B cell (primary cell): ENCODE measurements around the gene ATRNL1. TPM values are rescaled to one million over a fixed set of nuclear protein-coding genes. Genes with fewer than 3 reads are reported as not detected.

Experiments
- ATAC-seq: fragments of 200-7000 bp; cut with Tn5 transposase; one replicate; pipeline ENCODE4 v1.10.0; 2021; ENCODE audit warnings: low read depth, mild to moderate bottlenecking, moderate number of reproducible peaks, moderate library complexity
- CTCF ChIA-PET: fragments of 350-600 bp; sonication (Branson Sonifier 250); formaldehyde crosslinking; loops from one replicate; lab custom pipeline; 2021; ENCODE audit warnings: antibody characterized with exemption, inconsistent platforms; lab: Charles Lee
- POLR2A ChIA-PET: fragments of 350-600 bp; sonication (Branson Sonifier 250); formaldehyde crosslinking; loops from one replicate; lab custom pipeline; 2021; ENCODE audit warnings: antibody characterized with exemption; lab: Charles Lee
- DNase-seq: peaks from one replicate; pipeline ENCODE4 v3.0.0; 2013
- H2AFZ ChIP-seq: 2 replicates; pipeline ENCODE4 v1.6.1; 2012; ENCODE audit warnings: mild to moderate bottlenecking, low read depth, low read length; ENCODE audit not compliant: insufficient read depth, poor library complexity, severe bottlenecking
- H3K27ac ChIP-seq, 2 donors: 1 replicate in 1 of 2; 2 replicates in 1 of 2; pipeline ENCODE4 v1.5.1; 2012 to 2013; ENCODE audit warnings: low read length in 2 of 2, mild to moderate bottlenecking in 2 of 2, moderate library complexity in 1 of 2
- H3K27me3 ChIP-seq, 4 experiments: fragments of 200-600 bp in 1 of 4; sonication (generic) in 1 of 4; replicated peaks in 1 of 4; 1 replicate in 2 of 4; 2 replicates in 2 of 4; pipeline versions ENCODE4 v1.6.1 to v1.7.0; 2013 to 2016; ENCODE audit warnings: low read length in 3 of 4, mild to moderate bottlenecking in 2 of 4, mixed read lengths in 1 of 4, moderate library complexity in 1 of 4; ENCODE audit not compliant: insufficient read depth in 4 of 4, control insufficient read depth in 3 of 4; ENCODE audit errors: control extremely low read depth in 1 of 4
- H3K36me3 ChIP-seq, 2 experiments: replicated peaks in 1 of 2; 1 replicate in 1 of 2; 2 replicates in 1 of 2; pipeline versions ENCODE4 v1.6.1 to v1.7.1; 2013; ENCODE audit warnings: low read length in 1 of 2; ENCODE audit not compliant: insufficient read depth in 2 of 2, control insufficient read depth in 1 of 2; ENCODE audit errors: control extremely low read depth in 1 of 2, extremely low read depth in 1 of 2
- H3K4me1 ChIP-seq, 2 donors: fragments of 200-600 bp in 1 of 2; sonication (generic) in 1 of 2; 1 replicate in 1 of 2; 2 replicates in 1 of 2; pipeline versions ENCODE4 v1.5.1 to v1.6.1; 2013 to 2017; ENCODE audit warnings: low read length in 2 of 2; ENCODE audit not compliant: control insufficient read depth in 2 of 2, insufficient read depth in 2 of 2
- H3K4me2 ChIP-seq: replicated peaks from 2 replicates; pipeline ENCODE3; 2012; ENCODE audit warnings: mild to moderate bottlenecking, low read depth, low read length; ENCODE audit not compliant: poor library complexity, severe bottlenecking
- H3K4me3 ChIP-seq, 5 experiments: fragments of 200-600 bp in 1 of 5; sonication (generic) in 1 of 5; 1 replicate in 3 of 5; 2 replicates in 2 of 5; pipeline versions ENCODE4 v1.5.1 to v1.7.0; 2011 to 2016; ENCODE audit warnings: low read length in 4 of 5, mild to moderate bottlenecking in 4 of 5, low read depth in 2 of 5, control low read depth in 1 of 5, moderate library complexity in 1 of 5; ENCODE audit not compliant: insufficient read depth in 1 of 5; ENCODE audit errors: control extremely low read depth in 1 of 5, extremely low read depth in 1 of 5
- H3K79me2 ChIP-seq: fragments of 200-600 bp; sonication (generic); one replicate; pipeline ENCODE4 v1.6.0; 2016; ENCODE audit warnings: low read length; ENCODE audit not compliant: control insufficient read depth, insufficient read depth
- H3K9ac ChIP-seq: fragments of 200-600 bp; sonication (generic); 2 replicates; pipeline ENCODE4 v1.6.1; 2017; ENCODE audit warnings: mild to moderate bottlenecking, low read length, moderate library complexity
- H3K9me3 ChIP-seq, 3 donors: one replicate each; pipeline versions ENCODE4 v1.6.1 to v1.7.1; 2013; ENCODE audit warnings: low read length in 2 of 3; ENCODE audit not compliant: control insufficient read depth in 2 of 3, insufficient read depth in 1 of 3; ENCODE audit errors: control extremely low read depth in 1 of 3
- H4K20me1 ChIP-seq: 2 replicates; pipeline ENCODE4 v1.6.0; 2012; ENCODE audit warnings: mild to moderate bottlenecking, low read length; ENCODE audit not compliant: insufficient read depth, control insufficient read depth, poor library complexity, severe bottlenecking
- H3K27ac Mint-ChIP-seq: one replicate; pipeline ENCODE4 v1.8.0; 2021; ENCODE audit warnings: mixed read lengths
- H3K27me3 Mint-ChIP-seq: one replicate; pipeline ENCODE4 v1.8.0; 2021; ENCODE audit warnings: mixed read lengths
- H3K4me1 Mint-ChIP-seq: one replicate; pipeline ENCODE4 v1.8.0; 2021; ENCODE audit warnings: mixed read lengths
- H3K4me3 Mint-ChIP-seq: one replicate; pipeline ENCODE4 v1.8.0; 2021; ENCODE audit warnings: mixed read lengths
- H3K9me3 Mint-ChIP-seq: one replicate; pipeline ENCODE4 v1.8.0; 2022; ENCODE audit warnings: mixed read lengths; ENCODE audit not compliant: insufficient read depth
- EZH2 ChIP-seq: IDR thresholded peaks from 2 replicates; pipeline ENCODE4 v1.6.1; 2012; ENCODE audit warnings: borderline replicate concordance, low read depth, mild to moderate bottlenecking, moderate library complexity, low read length; ENCODE audit not compliant: insufficient read depth, poor library complexity, severe bottlenecking
- WGBS: methylation state at CpG from one replicate; pipeline ENCODE4 v1.1.5; 2013; ENCODE audit warnings: missing lambda C conversion rate; ENCODE audit not compliant: insufficient coverage; 5-methylcytosine and 5-hydroxymethylcytosine counted together
- intact Hi-C: fragments of 100-400 bp; cut with micrococcal nuclease; formaldehyde crosslinking; loops from one replicate; pipeline ENCODE4 v1.10.0; 2022
- polyA plus RNA-seq: library from polyadenylated mRNA; depleted of rRNA; stranded (reverse); fragments of >200 nt; gene quantifications from 2 replicates; pipeline ENCODE4 v1.2.3, GENCODE V29; 2012
- total RNA-seq, 2 donors: library from RNA; stranded (reverse); fragments of 120-200 nt in 1 of 2; gene quantifications; 1 replicate in 1 of 2; 2 replicates in 1 of 2; pipeline versions ENCODE4 v1.2.3 to v1.2.4, GENCODE V29; 2013 to 2022
- TF ChIP-seq, protein P1 (sequence below): fragments of 200-600 bp; IDR thresholded peaks from one replicate; pipeline ENCODE4 v1.8.0; 2022; ENCODE audit warnings: antibody characterized with exemption, mild to moderate bottlenecking

Gene ATRNL1
- total and polyA plus RNA-seq, 2 donors (not counting 1 experiment from before 2014, with no cell fraction given): 0.24 to 2.2 TPM

DNA sequence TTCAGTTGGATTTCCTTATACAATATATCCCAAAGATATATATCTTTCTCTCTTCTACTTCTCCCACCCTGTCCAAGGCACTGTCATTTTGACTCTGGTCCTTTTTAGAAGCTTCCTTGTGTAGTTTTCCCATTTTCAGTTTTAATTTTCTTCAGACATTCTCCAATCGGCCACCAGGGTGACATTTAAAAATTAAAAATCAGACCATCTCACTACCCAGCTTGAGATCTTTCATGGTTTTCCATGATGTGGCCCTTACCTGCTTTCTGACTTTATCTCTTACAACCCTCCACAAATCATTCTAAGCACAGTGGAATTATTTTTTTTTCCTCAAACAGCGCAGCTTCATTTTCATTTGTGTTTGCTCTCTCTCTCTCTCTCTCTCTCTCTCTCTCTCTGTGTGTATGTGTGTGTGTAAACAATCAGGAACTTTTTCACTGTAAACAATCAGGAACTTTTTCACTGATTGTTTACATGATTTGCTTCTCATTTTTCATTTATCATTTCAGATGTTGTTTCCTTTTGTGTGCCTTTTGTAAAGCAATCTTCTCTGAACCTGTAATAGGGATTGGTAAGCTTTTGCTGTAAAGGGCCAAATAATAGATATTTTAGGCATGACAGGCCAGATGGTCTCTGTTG is 348.9 kb downstream of the ATRNL1 start:
- Histone ChIP-seq H3K27ac (no peak overlapping the region), H3K4me2 (no peak overlapping the region), H3K27me3 (no peaks in the 10 kb centered on the region), H3K4me1 (no peaks in the 10 kb centered on the region), H3K79me2 (no peaks in the 10 kb centered on the region), H4K20me1 (no peaks in the 10 kb centered on the region), H3K4me3 (no peak overlapping the region), H3K9ac (no peak overlapping the region), H3K36me3 (no peaks in the 10 kb centered on the region), H2AFZ (no peak overlapping the region), H3K9me3 (no peaks in the 10 kb centered on the region)
- Mint-ChIP-seq H3K9me3 (no peaks in the 10 kb centered on the region), H3K27me3 (no peaks in the 10 kb centered on the region), H3K27ac (no peak overlapping the region), H3K4me1 (no peaks in the 10 kb centered on the region), H3K4me3 (no peak overlapping the region)
- no peak for ATAC-seq
- POLR2A ChIA-PET: no interaction called here
- 67% methylated on average over 1 of the region's 2 CpGs for WGBS
- no peak for DNase-seq
- no peak for TF ChIP-seq EZH2
- TF ChIP-seq, protein P1, sequence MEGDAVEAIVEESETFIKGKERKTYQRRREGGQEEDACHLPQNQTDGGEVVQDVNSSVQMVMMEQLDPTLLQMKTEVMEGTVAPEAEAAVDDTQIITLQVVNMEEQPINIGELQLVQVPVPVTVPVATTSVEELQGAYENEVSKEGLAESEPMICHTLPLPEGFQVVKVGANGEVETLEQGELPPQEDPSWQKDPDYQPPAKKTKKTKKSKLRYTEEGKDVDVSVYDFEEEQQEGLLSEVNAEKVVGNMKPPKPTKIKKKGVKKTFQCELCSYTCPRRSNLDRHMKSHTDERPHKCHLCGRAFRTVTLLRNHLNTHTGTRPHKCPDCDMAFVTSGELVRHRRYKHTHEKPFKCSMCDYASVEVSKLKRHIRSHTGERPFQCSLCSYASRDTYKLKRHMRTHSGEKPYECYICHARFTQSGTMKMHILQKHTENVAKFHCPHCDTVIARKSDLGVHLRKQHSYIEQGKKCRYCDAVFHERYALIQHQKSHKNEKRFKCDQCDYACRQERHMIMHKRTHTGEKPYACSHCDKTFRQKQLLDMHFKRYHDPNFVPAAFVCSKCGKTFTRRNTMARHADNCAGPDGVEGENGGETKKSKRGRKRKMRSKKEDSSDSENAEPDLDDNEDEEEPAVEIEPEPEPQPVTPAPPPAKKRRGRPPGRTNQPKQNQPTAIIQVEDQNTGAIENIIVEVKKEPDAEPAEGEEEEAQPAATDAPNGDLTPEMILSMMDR: no peak
- intact Hi-C loops: no loop called here
- CTCF ChIA-PET: interaction anchor here (0.7 kb wide), 1 partner anchor 175 kb away, joined by 3 read pairs; no protein-coding TSS in a partner anchor

DNA sequence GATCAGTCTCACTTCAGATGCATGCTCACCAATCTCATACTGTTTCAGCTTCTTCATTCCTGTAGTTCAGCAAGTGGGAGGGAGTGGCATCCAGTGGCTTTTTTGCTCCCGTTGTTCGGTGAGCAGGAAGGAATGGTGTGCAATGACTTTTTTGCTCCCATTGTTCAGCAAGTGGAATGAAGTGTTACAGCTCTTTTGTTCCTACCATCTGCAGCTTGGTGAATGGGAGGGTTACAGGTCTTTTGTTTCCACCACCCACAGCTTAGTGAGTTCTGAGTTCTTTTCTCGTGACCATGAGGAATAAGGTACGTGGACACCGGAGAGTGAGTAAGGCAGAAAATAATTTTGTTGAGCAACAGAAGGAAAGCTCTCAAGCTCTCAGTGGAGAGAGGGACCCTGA is 363.6 kb downstream of the ATRNL1 start:
- Mint-ChIP-seq H3K9me3 (peaks cover 12% of the 10 kb centered on the region), H3K27ac (no peak overlapping the region)
- WGBS: 97% methylated on average over 5 of the region's 5 CpGs

More for the DNA sequence above, 363.6 kb downstream of the ATRNL1 start:
- Histone ChIP-seq H4K20me1 (no peaks in the 10 kb centered on the region), H3K4me2 (no peak overlapping the region), H3K79me2 (no peaks in the 10 kb centered on the region), H3K4me3 (no peak overlapping the region), H3K9me3 (peaks cover 0 to 9% (median 0%) of the 10 kb centered on the region in 3 donors), H3K36me3 (no peaks in the 10 kb centered on the region), H3K27me3 (no peaks in the 10 kb centered on the region), H3K27ac (no peak overlapping the region), H2AFZ (no peak overlapping the region), H3K4me1 (no peaks in the 10 kb centered on the region), H3K9ac (no peak overlapping the region)
- DNase-seq (no peak), ATAC-seq (no peak)
- CTCF ChIA-PET: no interaction called here
- Mint-ChIP-seq H3K4me1 (no peaks in the 10 kb centered on the region), H3K27me3 (no peaks in the 10 kb centered on the region), H3K4me3 (no peak overlapping the region)
- TF ChIP-seq EZH2: no peak
- TF ChIP-seq, protein P1: no peak
- intact Hi-C loops: no loop called here
- POLR2A ChIA-PET: no interaction called here
